Neural cell (in vitro differentiated cells): Measurements from ENCODE around the gene CCNQ.

ENCODE experiments used
- CTCF ChIP-seq: fragments of 450-650 bp; IDR thresholded peaks from 2 replicates; pipeline ENCODE4 v1.5.1; 2014; ENCODE audit warnings: antibody characterized with exemption, mild to moderate bottlenecking, moderate library complexity; ENCODE audit not compliant: poor library complexity, severe bottlenecking
- EZH2 ChIP-seq: fragments of 200-600, 300-800 bp; shearing (Covaris generic), sonication (generic); IDR thresholded peaks from 2 replicates; pipeline ENCODE4 v1.6.1; 2014; ENCODE audit warnings: antibody characterized with exemption, low read length, borderline replicate concordance, mild to moderate bottlenecking; ENCODE audit not compliant: insufficient read depth, poor library complexity, severe bottlenecking
- POLR2AphosphoS5 ChIP-seq: IDR thresholded peaks from 2 replicates; pipeline ENCODE4 v1.6.1; 2012
- SMC3 ChIP-seq: fragments of 450-650 bp; conservative IDR thresholded peaks from 2 replicates; pipeline ENCODE4 v1.6.1; 2014; ENCODE audit warnings: antibody characterized with exemption, mild to moderate bottlenecking, moderate library complexity; ENCODE audit not compliant: poor library complexity
- TAF1 ChIP-seq: IDR thresholded peaks from 2 replicates; pipeline ENCODE4 v1.6.1; 2012; ENCODE audit warnings: low read depth
- TF ChIP-seq, protein P1 (sequence below): IDR thresholded peaks from 2 replicates; pipeline ENCODE4 v1.6.1; 2012; ENCODE audit warnings: borderline replicate concordance

DNA sequence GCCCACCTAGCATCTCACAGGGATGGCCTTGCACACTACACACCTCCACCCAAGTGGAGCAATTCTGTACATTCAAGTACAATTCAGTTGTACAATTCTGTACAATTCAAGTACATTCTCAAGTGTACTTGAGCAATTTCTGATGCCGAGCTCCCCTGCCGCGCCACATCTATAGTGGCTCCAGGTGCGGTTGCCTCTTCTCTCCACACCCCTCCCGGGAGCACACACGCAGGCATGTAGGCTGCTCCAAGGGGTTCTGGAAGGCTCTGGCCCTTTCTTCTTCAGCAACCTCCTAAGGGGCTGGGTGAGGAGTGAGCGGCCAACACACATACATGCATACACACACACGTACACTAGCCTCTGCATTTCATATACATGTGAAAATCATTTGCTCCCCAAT lies 29.2 kb upstream of the CCNQ start:
- TF ChIP-seq, protein P1, sequence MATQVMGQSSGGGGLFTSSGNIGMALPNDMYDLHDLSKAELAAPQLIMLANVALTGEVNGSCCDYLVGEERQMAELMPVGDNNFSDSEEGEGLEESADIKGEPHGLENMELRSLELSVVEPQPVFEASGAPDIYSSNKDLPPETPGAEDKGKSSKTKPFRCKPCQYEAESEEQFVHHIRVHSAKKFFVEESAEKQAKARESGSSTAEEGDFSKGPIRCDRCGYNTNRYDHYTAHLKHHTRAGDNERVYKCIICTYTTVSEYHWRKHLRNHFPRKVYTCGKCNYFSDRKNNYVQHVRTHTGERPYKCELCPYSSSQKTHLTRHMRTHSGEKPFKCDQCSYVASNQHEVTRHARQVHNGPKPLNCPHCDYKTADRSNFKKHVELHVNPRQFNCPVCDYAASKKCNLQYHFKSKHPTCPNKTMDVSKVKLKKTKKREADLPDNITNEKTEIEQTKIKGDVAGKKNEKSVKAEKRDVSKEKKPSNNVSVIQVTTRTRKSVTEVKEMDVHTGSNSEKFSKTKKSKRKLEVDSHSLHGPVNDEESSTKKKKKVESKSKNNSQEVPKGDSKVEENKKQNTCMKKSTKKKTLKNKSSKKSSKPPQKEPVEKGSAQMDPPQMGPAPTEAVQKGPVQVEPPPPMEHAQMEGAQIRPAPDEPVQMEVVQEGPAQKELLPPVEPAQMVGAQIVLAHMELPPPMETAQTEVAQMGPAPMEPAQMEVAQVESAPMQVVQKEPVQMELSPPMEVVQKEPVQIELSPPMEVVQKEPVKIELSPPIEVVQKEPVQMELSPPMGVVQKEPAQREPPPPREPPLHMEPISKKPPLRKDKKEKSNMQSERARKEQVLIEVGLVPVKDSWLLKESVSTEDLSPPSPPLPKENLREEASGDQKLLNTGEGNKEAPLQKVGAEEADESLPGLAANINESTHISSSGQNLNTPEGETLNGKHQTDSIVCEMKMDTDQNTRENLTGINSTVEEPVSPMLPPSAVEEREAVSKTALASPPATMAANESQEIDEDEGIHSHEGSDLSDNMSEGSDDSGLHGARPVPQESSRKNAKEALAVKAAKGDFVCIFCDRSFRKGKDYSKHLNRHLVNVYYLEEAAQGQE: no peak
- TF ChIP-seq TAF1: no peak
- TF ChIP-seq CTCF: no peak
- TF ChIP-seq POLR2AphosphoS5: no peak
- no peak for TF ChIP-seq EZH2
- no peak for TF ChIP-seq SMC3
